ENCODE results near the gene NUP98. TPM values are rescaled to one million over a fixed set of nuclear protein-coding genes. Genes with fewer than 3 reads are reported as not detected.

Gene NUP98
- total and polyA plus RNA-seq, 2 donors (not counting 3 experiments of a cell fraction or from before 2014, with no cell fraction given): 92.7 to 169 TPM

DNA sequence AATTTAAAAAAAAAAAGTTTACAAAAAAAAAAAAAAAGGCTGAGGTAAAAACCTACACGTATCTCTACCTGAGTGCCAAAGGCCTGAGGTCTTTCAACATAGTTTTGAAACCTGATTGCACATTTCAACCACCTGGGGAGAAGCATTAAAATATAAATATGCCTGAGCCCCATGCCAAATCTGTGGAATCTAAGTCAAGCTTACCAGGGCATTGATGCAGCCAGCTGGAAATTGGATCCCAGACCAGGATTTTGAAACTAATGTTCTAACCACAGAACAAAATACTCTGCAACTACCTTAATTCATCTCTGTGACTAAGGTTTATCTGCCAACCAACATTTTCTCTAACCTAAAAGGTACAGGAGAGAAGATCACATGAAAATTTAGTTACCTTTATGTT lies 87.4 kb downstream of the NUP98 start:
- Histone ChIP-seq H3K4me1 (ENCODE audit: control insufficient read depth, extremely low read depth, insufficient read depth, low read length) (no peaks in the 10 kb centered on the region), H3K9me3 (replicated peaks; ENCODE audit: control insufficient read depth, insufficient read depth, low read length) (no peaks in the 10 kb centered on the region), H3K27ac (ENCODE audit: insufficient read depth, low read depth, low read length) (no peak overlapping the region), H3K36me3 (ENCODE audit: control insufficient read depth in 2 of 2, extremely low read depth in 1 of 2, insufficient read depth in 2 of 2, low read length in 2 of 2) (peaks cover 19 to 37% of the 10 kb centered on the region in 2 experiments), H2AFZ (ENCODE audit: low read depth, low read length) (no peak overlapping the region), H3K27me3 (ENCODE audit: control insufficient read depth in 2 of 2, insufficient read depth in 2 of 2, low read length in 2 of 2) (no peaks in the 10 kb centered on the region), H4K20me1 (replicated peaks; ENCODE audit: control insufficient read depth, extremely low read depth, insufficient read depth, low read length) (peaks cover 2% of the 10 kb centered on the region), H3K9me1 (replicated peaks; ENCODE audit: control insufficient read depth, extremely low read depth, insufficient read depth, low read length) (no peaks in the 10 kb centered on the region), H3K9ac (replicated peaks; ENCODE audit: extremely low read depth, insufficient read depth, low read length) (no peak overlapping the region), H3K4me2 (ENCODE audit: insufficient read depth, low read length) (no peak overlapping the region), H3K79me2 (ENCODE audit: control insufficient read depth, insufficient read depth, low read length) (peaks cover 6% of the 10 kb centered on the region), H3K4me3 (replicated peaks in 1 of 3; ENCODE audit: insufficient read depth in 1 of 3, low read depth in 1 of 3, low read length in 3 of 3) (no peak overlapping the region)
- TF ChIP-seq POLR2A (IDR thresholded peaks at IDR 0.05; ENCODE audit: low read depth, low read length) (no peak), JUN (IDR thresholded peaks at IDR 0.05; ENCODE audit: borderline replicate concordance, insufficient read depth, insufficient read length, low read depth) (no peak), GATA2 (IDR thresholded peaks at IDR 0.05; ENCODE audit: insufficient read depth, insufficient read length, low read depth, low read length) (no peak), MYC (IDR thresholded peaks at IDR 0.05; ENCODE audit: low read depth, low read length) (no peak), EZH2 (IDR thresholded peaks at IDR 0.05; ENCODE audit: borderline replicate concordance, low read depth, low read length, severe bottlenecking) (no peak), POLR2AphosphoS5 (IDR thresholded peaks at IDR 0.05; ENCODE audit: insufficient read depth, low read depth, low read length) (no peak), FOS (IDR thresholded peaks at IDR 0.05; ENCODE audit: borderline replicate concordance, insufficient read depth, low read length) (no peak)
- TF ChIP-seq, protein P1, sequence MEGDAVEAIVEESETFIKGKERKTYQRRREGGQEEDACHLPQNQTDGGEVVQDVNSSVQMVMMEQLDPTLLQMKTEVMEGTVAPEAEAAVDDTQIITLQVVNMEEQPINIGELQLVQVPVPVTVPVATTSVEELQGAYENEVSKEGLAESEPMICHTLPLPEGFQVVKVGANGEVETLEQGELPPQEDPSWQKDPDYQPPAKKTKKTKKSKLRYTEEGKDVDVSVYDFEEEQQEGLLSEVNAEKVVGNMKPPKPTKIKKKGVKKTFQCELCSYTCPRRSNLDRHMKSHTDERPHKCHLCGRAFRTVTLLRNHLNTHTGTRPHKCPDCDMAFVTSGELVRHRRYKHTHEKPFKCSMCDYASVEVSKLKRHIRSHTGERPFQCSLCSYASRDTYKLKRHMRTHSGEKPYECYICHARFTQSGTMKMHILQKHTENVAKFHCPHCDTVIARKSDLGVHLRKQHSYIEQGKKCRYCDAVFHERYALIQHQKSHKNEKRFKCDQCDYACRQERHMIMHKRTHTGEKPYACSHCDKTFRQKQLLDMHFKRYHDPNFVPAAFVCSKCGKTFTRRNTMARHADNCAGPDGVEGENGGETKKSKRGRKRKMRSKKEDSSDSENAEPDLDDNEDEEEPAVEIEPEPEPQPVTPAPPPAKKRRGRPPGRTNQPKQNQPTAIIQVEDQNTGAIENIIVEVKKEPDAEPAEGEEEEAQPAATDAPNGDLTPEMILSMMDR (IDR thresholded peaks at IDR 0.05; ENCODE audit: extremely low read depth in 1 of 2, insufficient read depth in 1 of 2, low read depth in 1 of 2, low read length in 2 of 2): no peak
- TF ChIP-seq, protein P2, sequence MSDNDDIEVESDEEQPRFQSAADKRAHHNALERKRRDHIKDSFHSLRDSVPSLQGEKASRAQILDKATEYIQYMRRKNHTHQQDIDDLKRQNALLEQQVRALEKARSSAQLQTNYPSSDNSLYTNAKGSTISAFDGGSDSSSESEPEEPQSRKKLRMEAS (IDR thresholded peaks at IDR 0.05; ENCODE audit: insufficient read depth, insufficient read length): no peak
- ChIA-PET POLR2A (no interaction called here), CTCF (interaction anchor here (1.4 kb wide), 1 partner anchor 9 kb away, joined by 6 read pairs; no protein-coding TSS in a partner anchor)
- intact Hi-C loops (cut with micrococcal nuclease): no loop called here
- DNase-seq (ENCODE audit: low read depth, low spot score): no peak
- no peak for FAIRE-seq
- no TSS peak for BruUV-seq (replicated peaks)
- dilution Hi-C loops (cut with MboI; ENCODE audit: extremely low pct_ligation_motif_present, low sequenced_read_pairs): no loop called here

All from endothelial cell of umbilical vein (primary cell).